Measurements from ENCODE around the gene MAST4. TPM values are rescaled to one million over a fixed set of nuclear protein-coding genes. Genes with fewer than 3 reads are reported as not detected.

The MAST4 gene
- total and polyA plus RNA-seq, 2 of the 4 experiments (the other 2 are of a cell fraction): 4.8 to 6.8 TPM

DNA sequence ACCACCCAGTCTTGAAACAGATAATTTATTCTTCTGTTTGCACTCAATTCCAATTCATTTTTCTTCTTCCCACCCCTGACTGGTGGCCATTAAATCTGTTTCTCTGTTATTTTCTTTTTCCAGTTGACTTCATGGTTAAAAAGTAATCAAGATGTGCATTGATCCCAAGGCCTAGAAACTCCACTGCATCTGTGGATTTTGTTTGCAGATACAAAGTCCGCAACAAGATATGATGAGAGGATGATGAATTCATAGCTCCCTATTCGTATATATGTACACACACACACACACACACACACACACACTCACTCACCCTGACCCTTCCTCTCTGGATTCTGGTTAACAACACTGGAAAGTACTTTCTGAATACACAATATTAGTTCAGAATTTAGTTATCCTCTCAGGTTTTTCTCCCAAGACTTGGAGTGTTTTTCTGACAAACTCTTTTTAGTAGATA, 548.0 kb downstream of the MAST4 start:
- BruUV-seq (replicated peaks): no TSS peak
- dilution Hi-C loops (cut with HindIII; ENCODE audit: low sequenced_read_pairs, unreplicated experiment) (no loop called here), in situ Hi-C loops (cut with MboI; ENCODE audit: low sequenced_read_pairs) (no loop called here), intact Hi-C loops (cut with micrococcal nuclease) (no loop called here)
- Histone ChIP-seq H3K36me3 (ENCODE audit: control insufficient read depth, insufficient read depth, low read length) (peaks cover 16% of the 10 kb centered on the region), H4K8ac (ENCODE audit: low read depth in 2 of 2, low read length in 2 of 2) (no peak overlapping the region), H2AK5ac (ENCODE audit: low read depth, low read length) (no peak overlapping the region), H3K4me3 (ENCODE audit: insufficient read depth, low read depth, low read length) (no peak overlapping the region), H3K27ac (ENCODE audit: insufficient read depth, low read length) (no peak overlapping the region), H3K9ac (ENCODE audit: low read depth, low read length) (no peak overlapping the region), H3K79me1 (ENCODE audit: low read depth in 1 of 2, low read length in 2 of 2) (no peaks in the 10 kb centered on the region), H3K9me3 (ENCODE audit: control insufficient read depth, insufficient read depth, low read length) (no peaks in the 10 kb centered on the region), H3K18ac (ENCODE audit: low read depth, low read length) (no peak overlapping the region), H2BK5ac (ENCODE audit: low read depth, low read length, poor library complexity, severe bottlenecking) (no peak overlapping the region), H4K20me1 (ENCODE audit: insufficient read depth, low read length) (no peaks in the 10 kb centered on the region), H3K23ac (ENCODE audit: low read depth, low read length) (no peak overlapping the region), H3K4me2 (ENCODE audit: low read depth, low read length) (no peak overlapping the region), H3K4ac (ENCODE audit: low read depth, low read length) (no peak overlapping the region), H3K9me1 (ENCODE audit: insufficient read depth, low read length) (peaks cover 8% of the 10 kb centered on the region), H3K56ac (ENCODE audit: extremely low read depth, insufficient read depth, low read length) (no peak overlapping the region), H2BK120ac (ENCODE audit: low read depth, low read length) (no peak overlapping the region), H4K5ac (ENCODE audit: low read depth, low read length) (no peak overlapping the region), H2BK15ac (ENCODE audit: low read depth, low read length) (no peak overlapping the region), H3K4me1 (ENCODE audit: control insufficient read depth, insufficient read depth, low read length) (peaks cover 2% of the 10 kb centered on the region; the same call in 1 of the 2 replicates), H3K27me3 (ENCODE audit: control insufficient read depth, insufficient read depth, low read length) (no peaks in the 10 kb centered on the region), H3K14ac (replicated peaks; ENCODE audit: low read depth, low read length) (no peak overlapping the region), H2BK20ac (ENCODE audit: low read depth, low read length) (no peak overlapping the region), H2AFZ (replicated peaks; ENCODE audit: low read length, poor library complexity) (no peak overlapping the region), H2AK9ac (replicated peaks; ENCODE audit: low read depth, low read length, poor library complexity) (no peak overlapping the region), H4K91ac (ENCODE audit: insufficient read depth, low read depth, low read length) (no peak overlapping the region)
- TF ChIP-seq NFE2L2 (IDR thresholded peaks at IDR 0.05; ENCODE audit: low read depth, low read length) (no peak), RAD21 (IDR thresholded peaks at IDR 0.05; ENCODE audit: low read length) (no peak), CEBPB (IDR thresholded peaks at IDR 0.05; ENCODE audit: low read depth, low read length) (no peak), POLR2A (IDR thresholded peaks at IDR 0.05; ENCODE audit: low read depth, low read length) (no peak), CHD1 (IDR thresholded peaks at IDR 0.05; ENCODE audit: low read depth, low read length) (no peak)
- TF ChIP-seq, protein P1, sequence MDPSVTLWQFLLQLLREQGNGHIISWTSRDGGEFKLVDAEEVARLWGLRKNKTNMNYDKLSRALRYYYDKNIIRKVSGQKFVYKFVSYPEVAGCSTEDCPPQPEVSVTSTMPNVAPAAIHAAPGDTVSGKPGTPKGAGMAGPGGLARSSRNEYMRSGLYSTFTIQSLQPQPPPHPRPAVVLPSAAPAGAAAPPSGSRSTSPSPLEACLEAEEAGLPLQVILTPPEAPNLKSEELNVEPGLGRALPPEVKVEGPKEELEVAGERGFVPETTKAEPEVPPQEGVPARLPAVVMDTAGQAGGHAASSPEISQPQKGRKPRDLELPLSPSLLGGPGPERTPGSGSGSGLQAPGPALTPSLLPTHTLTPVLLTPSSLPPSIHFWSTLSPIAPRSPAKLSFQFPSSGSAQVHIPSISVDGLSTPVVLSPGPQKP (IDR thresholded peaks at IDR 0.05; ENCODE audit: borderline replicate concordance, low read depth, low read length): no peak
- WGBS, 2 experiments (ENCODE audit: extremely low coverage in 2 of 2, insufficient read length in 1 of 2): no CpG with 5 or more reads among the region's 2 CpGs
- DNase-seq: no peak
- ChIA-PET POLR2A (ENCODE audit: unreplicated experiment) (no interaction called here), CTCF (no interaction called here)
- no peak for ATAC-seq (ENCODE audit: low read depth)

Data from IMR-90 (cell line).